K562 (cell line): ENCODE results near the gene RTL1. TPM values are rescaled to one million over a fixed set of nuclear protein-coding genes. Genes with fewer than 3 reads are reported as not detected.

Experiments used
- ATAC-seq: fragments of 200-7000 bp; cut with Tn5 transposase; 3 replicates; pipeline ENCODE4 v1.9.1; 2020; ENCODE audit warnings: moderate library complexity
- BruUV-seq: library from RNA; stranded (reverse); fragments of 400-500 nt; replicated peaks from 2 replicates; lab custom pipeline; 2021; lab: Mats Ljungman, UMichigan
- CTCF ChIA-PET: fragments of 300-600 bp; formaldehyde crosslinking; extraction: SDS; loops from one replicate; lab custom pipeline; 2021; ENCODE audit warnings: low intra/inter-chr PET ratio; lab: Yijun Ruan, JAX
- POLR2A ChIA-PET: fragments of 300-600, 350-650 bp; sonication (Branson Sonifier 250); formaldehyde crosslinking; extraction: SDS; loops from one replicate; lab custom pipeline; 2021; ENCODE audit warnings: antibody characterized with exemption, inconsistent platforms; lab: Yijun Ruan, JAX
- DNase-seq, 4 experiments: peaks; one replicate each; pipeline versions ENCODE4 v3.0.0 to v3.0.0-alpha.2; 2011 to 2018; ENCODE audit warnings: low spot score in 3 of 4, mixed read lengths in 3 of 4; ENCODE audit errors: extremely low read depth in 1 of 4
- FAIRE-seq: peaks from 2 replicates; lab custom pipeline; 2011; peaks lifted over from hg19 to GRCh38; lab: Jason Lieb, UNC
- H2AFZ ChIP-seq: 2 replicates; pipeline ENCODE4 v1.6.0; 2011; ENCODE audit warnings: low read depth, low read length, control low read depth, inconsistent platforms
- H3K27ac ChIP-seq: fragments of 200-600 bp; 3 replicates; pipeline ENCODE4 v1.8.0; 2011; ENCODE audit warnings: low read depth, mild to moderate bottlenecking, control low read depth, inconsistent platforms, low read length, moderate library complexity, mixed read lengths; ENCODE audit errors: extremely low read depth
- H3K27me3 ChIP-seq, 2 experiments: fragments of 300-600 bp in 1 of 2; 2 replicates in 1 of 2; 3 replicates in 1 of 2; pipeline versions ENCODE4 v1.6.0 to v1.8.0; 2011; ENCODE audit warnings: inconsistent platforms in 2 of 2, low read length in 2 of 2, mild to moderate bottlenecking in 1 of 2, mixed read lengths in 1 of 2, moderate library complexity in 1 of 2; ENCODE audit not compliant: control insufficient read depth in 2 of 2, insufficient read depth in 2 of 2
- H3K36me3 ChIP-seq: fragments of 300-600 bp; 3 replicates; pipeline ENCODE4 v1.8.0; 2011; ENCODE audit warnings: mild to moderate bottlenecking, low read length, inconsistent platforms; ENCODE audit not compliant: control insufficient read depth, insufficient read depth
- H3K4me1 ChIP-seq, 2 experiments: fragments of 200-600 bp in 1 of 2; replicated peaks in 1 of 2; 2 replicates in 1 of 2; 3 replicates in 1 of 2; pipeline versions ENCODE4 v1.5.1 to v1.8.0; 2011; ENCODE audit warnings: inconsistent platforms in 2 of 2, low read length in 2 of 2, mild to moderate bottlenecking in 1 of 2, mixed read lengths in 1 of 2, moderate library complexity in 1 of 2; ENCODE audit not compliant: control insufficient read depth in 2 of 2, insufficient read depth in 2 of 2
- H3K4me2 ChIP-seq: 2 replicates; pipeline ENCODE4 v1.6.1; 2011; ENCODE audit warnings: low read length, control low read depth, inconsistent platforms, mixed read lengths; ENCODE audit not compliant: insufficient read depth
- H3K4me3 ChIP-seq: fragments of 200-600 bp; sonication (generic), shearing (Covaris generic); 2 replicates; pipeline ENCODE4 v1.5.1; 2016; ENCODE audit warnings: control low read depth, inconsistent platforms
- H3K79me2 ChIP-seq: fragments of 200-600 bp; 3 replicates; pipeline ENCODE4 v1.8.0; 2011; ENCODE audit warnings: low read length, inconsistent platforms; ENCODE audit not compliant: control insufficient read depth, insufficient read depth
- H3K9ac ChIP-seq, 2 experiments: 2 replicates each; pipeline versions ENCODE4 v1.6.0 to v1.6.1; 2011; ENCODE audit warnings: low read depth in 2 of 2, low read length in 2 of 2, control low read depth in 1 of 2, inconsistent platforms in 1 of 2, mild to moderate bottlenecking in 1 of 2, mixed read lengths in 1 of 2; ENCODE audit not compliant: insufficient read depth in 1 of 2
- H3K9me1 ChIP-seq: one replicate; pipeline ENCODE4 v1.6.0; 2011; ENCODE audit warnings: inconsistent platforms, mild to moderate bottlenecking, low read length, moderate library complexity; ENCODE audit not compliant: control insufficient read depth, insufficient read depth
- H3K9me3 ChIP-seq: replicated peaks from 2 replicates; pipeline ENCODE4 v1.5.1; 2011; ENCODE audit warnings: low read depth, low read length, inconsistent platforms; ENCODE audit not compliant: control insufficient read depth, insufficient read depth
- H4K20me1 ChIP-seq: replicated peaks from 2 replicates; pipeline ENCODE4 v1.6.1; 2011; ENCODE audit warnings: low read length, inconsistent platforms, mixed read lengths; ENCODE audit not compliant: control insufficient read depth, insufficient read depth
- CUX1 ChIP-seq: fragments of 200-800 bp; sonication (Bioruptor generic); IDR thresholded peaks from 2 replicates; pipeline ENCODE4 v1.6.1; 2016; ENCODE audit warnings: missing genetic modification characterization, missing compliant biosample characterization
- DLX4 ChIP-seq: fragments of 250-450 bp; sonication (Bioruptor Pico); IDR thresholded peaks from 2 replicates; pipeline ENCODE4 v1.6.1; 2021; ENCODE audit warnings: mild to moderate bottlenecking
- E4F1 ChIP-seq: fragments of 250-450 bp; sonication (Bioruptor Pico); IDR thresholded peaks from 2 replicates; pipeline ENCODE4 v1.5.0; 2021; ENCODE audit warnings: mild to moderate bottlenecking, borderline replicate concordance
- KAT2B ChIP-seq: IDR thresholded peaks from one replicate; pipeline ENCODE4 v1.6.1; 2012; ENCODE audit warnings: low read depth, mild to moderate bottlenecking, control low read depth, inconsistent platforms, low read length, moderate library complexity
- MYC ChIP-seq, 2 experiments: fragments of 250-450 bp in 1 of 2; sonication (Bioruptor Pico) in 1 of 2; IDR thresholded peaks; 2 replicates each; pipeline versions ENCODE4 v1.5.1 to v1.6.1; 2012 to 2021; ENCODE audit warnings: low read depth in 2 of 2, borderline replicate concordance in 1 of 2, improper control_type of control experiment in 1 of 2, low read length in 1 of 2, mild to moderate bottlenecking in 1 of 2, moderate library complexity in 1 of 2
- SMARCB1 ChIP-seq: IDR thresholded peaks from 2 replicates; pipeline ENCODE4 v1.6.1; 2011; ENCODE audit warnings: improper control_type of control experiment, low read depth; ENCODE audit not compliant: insufficient read length
- TAF7 ChIP-seq: fragments of 450-650 bp; IDR thresholded peaks from 2 replicates; pipeline ENCODE4 v1.6.1; 2016; ENCODE audit warnings: missing genetic modification characterization, missing compliant biosample characterization
- TRIM24 ChIP-seq, 2 experiments: fragments of 450-650 bp; IDR thresholded peaks; 2 replicates each; pipeline ENCODE4 v1.6.1; 2016
- ZBTB26 ChIP-seq: fragments of 450-650 bp; formaldehyde crosslinking; IDR thresholded peaks from 2 replicates; pipeline ENCODE4 v1.4.0; 2022; ENCODE audit warnings: missing genetic modification characterization
- ZFP30 ChIP-seq: fragments of 250-450 bp; sonication (Bioruptor Pico); IDR thresholded peaks from 2 replicates; pipeline ENCODE4 v1.8.0; 2022; ENCODE audit warnings: moderate library complexity, mild to moderate bottlenecking, inconsistent platforms, borderline replicate concordance
- ZNF124 ChIP-seq: sonication (generic); formaldehyde crosslinking; IDR thresholded peaks from 2 replicates; pipeline ENCODE4 v1.8.1; 2022; ENCODE audit warnings: missing genetic modification reagents
- WGBS: fragments of 100-300 bp; shearing (Covaris generic); methylation state at CpG from one replicate; pipeline ENCODE4 v1.1.6; 2016; ENCODE audit warnings: low coverage, mixed read lengths; ENCODE audit not compliant: insufficient coverage; ENCODE audit errors: missing lambda C conversion rate; 5-methylcytosine and 5-hydroxymethylcytosine counted together
- in situ Hi-C: fragments of 300-500 bp; cut with MboI; formaldehyde crosslinking; loops from 4 replicates; pipeline ENCODE4 v1.15.0; 2018; ENCODE audit warnings: inconsistent platforms, mixed read lengths
- intact Hi-C: fragments of 100-400 bp; cut with micrococcal nuclease; formaldehyde crosslinking; loops from 2 replicates; pipeline ENCODE4 v1.14.2; 2022
- polyA plus RNA-seq, 8 experiments: library from polyadenylated mRNA; depleted of rRNA in 4 of 8; stranded (reverse) in 5 of 8; unstranded in 3 of 8; fragments of >200 nt; fragmentation: Nextera tagmentation in 2 of 8; fragmentation: Illumina TruSeq in 1 of 8; extraction: Ambion mirVana in 2 of 8; extraction: Trizol in 1 of 8; gene quantifications; 2 replicates each; pipeline versions ENCODE4 v1.2.1 to v1.2.3, GENCODE V29; 2011 to 2014; ENCODE audit warnings: inconsistent platforms in 1 of 8, missing spikeins in 1 of 8
- total RNA-seq, 7 experiments: library from RNA; depleted of rRNA in 6 of 7; stranded (reverse); fragments of >200 nt in 6 of 7; fragmentation: Illumina TruSeq in 2 of 7; extraction: Trizol in 2 of 7; gene quantifications; 2 replicates each; pipeline versions ENCODE4 v1.2.1 to v1.2.3, GENCODE V29; 2011 to 2021; ENCODE audit warnings: low replicate concordance in 1 of 7

The RTL1 gene
- total and polyA plus RNA-seq, 9 of the 15 experiments (the other 6 are each of a cell fraction or from before 2014, with no cell fraction given) = not detected

- Histone ChIP-seq H3K79me2 (no peaks in the 10 kb centered on the region), H3K9me1 (no peaks in the 10 kb centered on the region), H3K9ac (no peak overlapping the region), H4K20me1 (no peaks in the 10 kb centered on the region), H3K9me3 (no peaks in the 10 kb centered on the region; the same call in 1 of the 2 replicates), H3K4me1 (peaks cover 0 to 7% of the 10 kb centered on the region in 2 experiments; a peak in 2 of 5 replicates), H3K4me3 (no peak overlapping the region), H2AFZ (no peak overlapping the region), H3K27ac (no peak overlapping the region), H3K4me2 (no peak overlapping the region), H3K36me3 (no peaks in the 10 kb centered on the region), H3K27me3 (peaks cover 0 to 35% of the 10 kb centered on the region in 2 experiments; a peak in 2 of 5 replicates)
- 49% methylated on average over 8 of the region's 11 CpGs for WGBS
- DNase-seq (no peak), FAIRE-seq (no peak), ATAC-seq (no peak)
- BruUV-seq = no TSS peak
- intact Hi-C loops (no loop called here), in situ Hi-C loops (no loop called here)
- CTCF ChIA-PET = no interaction called here
- POLR2A ChIA-PET = no interaction called here
- TF ChIP-seq MYC (IDR thresholded peaks at IDR 0.05; ENCODE audit: low read depth, low read length) (no peak), MYC (CRISPR knock-in tag; IDR thresholded peaks at IDR 0.05; ENCODE audit: borderline replicate concordance, low read depth) (no peak), CUX1 (CRISPR knock-in tag) (no peak), TRIM24 (IDR thresholded peaks at IDR 0.05) (no peak), SMARCB1 (no peak), E4F1 (CRISPR knock-in tag) (no peak), TAF7 (tag) (no peak), ZFP30 (CRISPR knock-in tag) (no peak), DLX4 (no peak), KAT2B (no peak), ZNF124 (no peak), ZBTB26 (CRISPR knock-in tag) (no peak)
These were observed 19.8 kb downstream of the RTL1 start for GRCh38 chr14:100883789-100884101.
